Measurements from ENCODE around the gene UGT1A3.

UGT1A3 gene

DNA sequence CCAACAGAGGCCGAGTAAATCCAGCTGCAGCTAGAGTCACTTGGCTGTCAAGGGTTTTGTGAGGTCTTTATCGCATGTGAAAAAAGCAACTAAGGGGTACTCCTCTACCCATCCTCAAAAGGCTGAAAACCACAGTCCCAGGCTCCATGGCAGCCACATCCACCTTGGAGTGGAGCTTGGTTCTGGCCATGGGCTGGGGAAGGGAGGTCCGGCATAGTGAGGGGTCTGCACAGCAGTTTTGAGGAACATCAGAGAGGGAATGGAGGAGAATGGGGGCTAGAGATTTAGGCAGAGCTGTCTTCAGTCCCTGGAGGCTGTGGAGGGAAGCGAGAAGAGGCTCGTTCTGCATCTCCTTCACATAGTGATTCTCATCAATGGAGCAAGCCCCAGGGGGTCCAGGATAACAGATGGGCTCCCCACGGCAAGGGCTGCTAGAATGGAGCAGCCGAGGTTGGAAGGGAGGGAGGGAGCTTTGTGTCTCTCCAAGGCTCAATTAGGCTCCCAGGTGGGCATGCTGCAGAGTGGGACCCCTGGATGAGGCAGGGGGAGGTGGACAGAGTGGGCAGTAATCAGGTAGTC lies 70.3 kb downstream of the UGT1A3 start:
- DNase-seq: peak; percentile 2

DNA sequence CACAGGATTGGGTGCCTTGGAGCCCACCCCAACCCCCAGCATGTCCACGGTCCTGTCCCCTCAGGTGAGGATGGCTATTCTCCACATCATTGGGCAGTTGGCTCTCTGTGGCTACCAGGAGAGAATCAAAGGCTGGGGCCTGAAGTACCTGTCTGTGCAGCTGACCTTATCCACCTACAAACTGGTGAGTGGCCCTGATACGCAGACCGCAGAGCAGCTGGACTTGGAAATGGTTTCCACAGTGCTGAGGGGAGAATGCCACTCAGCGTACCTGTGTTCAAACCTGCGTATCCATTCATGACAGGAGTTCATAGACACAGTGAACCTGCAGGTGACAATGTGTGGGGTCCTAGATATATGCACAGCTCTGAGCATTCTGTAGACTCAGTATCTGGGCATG lies 70.9 kb downstream of the UGT1A3 start:
- no peak for DNase-seq

GRCh38 chr2:233800208-233800607 lies 71.4 kb downstream of the UGT1A3 start:
- DNase-seq: no peak

DNA sequence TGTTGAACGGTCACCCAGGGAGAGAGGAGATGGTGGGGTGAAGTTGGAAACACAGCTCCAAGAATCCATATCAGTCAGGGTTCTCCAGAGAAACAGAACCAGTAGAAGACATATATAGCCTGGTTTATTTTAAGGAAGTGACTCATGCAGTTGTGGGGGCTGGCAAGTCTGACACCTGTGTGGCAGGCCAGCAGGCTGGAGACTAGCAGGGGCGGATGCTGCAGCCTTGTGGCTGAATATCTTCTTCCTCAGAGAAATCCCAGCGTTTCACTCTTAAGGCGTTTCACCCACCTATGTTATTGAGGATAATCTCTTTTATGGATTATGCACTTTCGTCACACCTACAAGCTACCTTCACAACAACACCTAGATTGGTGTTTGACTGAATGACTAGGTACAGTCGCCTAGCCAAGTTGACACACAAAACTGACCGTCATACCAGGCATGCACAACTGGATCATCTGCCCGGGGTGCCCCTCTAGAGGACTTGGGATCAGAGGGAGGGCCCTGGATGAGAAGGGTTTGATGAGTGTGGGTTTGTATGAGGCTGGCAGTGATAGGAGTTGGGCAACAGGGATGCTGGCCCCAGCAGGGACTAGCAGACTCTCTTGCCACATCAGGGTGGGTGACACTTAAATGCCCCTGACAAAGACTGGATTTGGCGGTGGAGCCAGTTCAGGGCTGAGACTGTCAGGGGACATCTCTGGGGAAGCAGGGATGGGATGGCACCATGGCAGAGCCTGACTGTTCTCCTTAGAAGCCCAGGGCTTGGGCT lies 72.7 kb downstream of the UGT1A3 start:
- DNase-seq: no peak

GRCh38 chr2:233802132-233802815 lies 73.4 kb downstream of the UGT1A3 start:
- DNase-seq: no peak

DNA sequence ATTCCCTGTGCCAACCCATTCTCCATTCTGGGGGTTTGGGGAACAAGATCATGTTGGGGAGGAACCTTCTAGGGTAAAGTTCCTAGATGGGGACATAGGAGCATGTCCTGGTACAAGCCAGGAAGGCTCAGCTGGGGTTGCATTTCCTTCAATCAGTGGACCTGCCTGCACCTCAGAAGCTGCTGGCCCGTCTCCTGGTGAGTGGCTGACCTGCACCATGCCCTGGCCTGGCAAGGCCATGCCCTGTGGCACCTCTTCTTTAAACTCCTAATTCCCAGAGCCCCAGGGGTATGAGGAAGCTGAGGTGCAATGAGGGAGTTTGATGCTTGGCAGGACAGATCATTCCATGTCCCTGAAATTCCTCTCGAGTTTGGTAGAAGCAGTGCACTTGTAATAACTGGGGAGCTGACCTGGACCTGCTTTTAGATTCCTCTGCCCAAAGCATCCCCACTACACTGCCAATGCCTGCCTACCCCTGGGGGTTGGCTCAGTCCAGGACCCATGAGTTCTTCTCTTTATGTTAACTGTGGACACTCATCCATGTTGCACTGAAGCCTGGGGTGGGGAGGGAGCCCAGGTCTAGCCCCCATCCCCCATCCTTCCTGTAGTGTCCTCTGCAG lies 74.6 kb downstream of the UGT1A3 start:
- DNase-seq: no peak

DNA sequence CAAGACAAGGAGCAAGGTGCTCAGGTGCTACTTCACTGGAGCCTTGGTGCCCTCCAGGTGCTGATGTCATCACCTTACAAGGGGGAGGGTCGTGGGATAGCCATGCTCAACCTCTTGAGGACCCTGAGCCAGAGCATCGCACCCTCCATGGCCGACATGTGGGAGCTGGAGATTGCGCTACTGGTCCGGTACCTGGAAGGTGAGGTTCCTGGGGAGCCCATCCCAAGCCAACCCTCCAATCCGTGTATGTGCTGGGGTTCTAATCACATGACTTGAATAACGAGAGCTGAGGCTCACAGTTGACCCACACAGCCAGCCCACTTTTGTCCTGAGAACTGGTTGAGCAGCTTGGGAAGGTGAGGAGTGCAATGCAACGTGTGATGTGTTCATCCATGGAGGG lies 75.2 kb downstream of the UGT1A3 start:
- peak; percentile 4 for DNase-seq

- peak; percentile 4 for DNase-seq
Observed at GRCh38 chr2:233807215-233807865, 78.5 kb downstream of the UGT1A3 start.

DNA sequence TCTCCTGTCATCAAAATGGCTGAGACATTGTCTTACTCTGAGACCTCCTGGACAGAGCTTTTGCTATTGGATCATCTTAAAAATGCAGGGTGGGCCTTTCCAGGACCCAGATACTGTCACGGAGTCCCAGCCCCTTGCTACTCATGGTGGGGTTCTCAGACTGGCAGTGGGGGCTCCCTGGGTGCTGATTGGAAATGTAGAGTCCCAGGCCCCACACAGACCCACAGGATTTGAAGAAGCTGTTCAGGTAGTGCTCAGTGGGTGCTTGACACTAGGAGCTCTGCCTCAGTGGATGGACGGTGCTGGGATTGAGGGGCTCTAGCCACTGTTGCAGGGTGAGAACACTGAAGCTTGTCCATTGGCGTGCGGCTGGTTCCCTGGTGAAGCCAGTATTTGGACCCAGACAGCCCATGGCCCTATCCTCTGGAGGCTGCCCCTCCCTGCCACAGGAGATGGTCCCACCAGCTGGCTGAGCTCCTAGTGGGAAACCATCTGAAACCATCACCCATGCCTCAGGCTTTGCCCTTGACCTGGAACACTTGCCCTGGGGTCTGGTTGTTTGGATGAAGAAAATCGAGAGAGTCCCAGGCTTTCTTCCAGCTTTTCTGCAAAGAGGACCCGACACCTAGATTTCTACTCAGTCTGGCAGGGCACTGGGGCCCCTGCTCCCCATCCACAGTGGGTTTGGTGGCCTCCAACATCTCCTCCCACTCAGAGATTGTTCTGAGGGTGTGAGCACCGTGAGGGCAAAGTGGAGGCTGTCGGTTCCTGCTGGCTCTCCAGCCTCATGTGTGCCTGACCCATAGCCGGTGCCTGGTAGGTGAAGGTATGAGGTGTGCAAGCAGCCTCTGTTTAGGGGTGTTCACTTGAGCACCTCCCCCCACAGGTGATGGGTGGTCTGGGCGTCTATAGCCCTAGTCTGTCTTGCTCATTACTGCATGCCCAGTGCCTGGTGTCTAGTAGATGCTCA lies 79.4 kb downstream of the UGT1A3 start:
- peak; percentile 3 for DNase-seq

DNA sequence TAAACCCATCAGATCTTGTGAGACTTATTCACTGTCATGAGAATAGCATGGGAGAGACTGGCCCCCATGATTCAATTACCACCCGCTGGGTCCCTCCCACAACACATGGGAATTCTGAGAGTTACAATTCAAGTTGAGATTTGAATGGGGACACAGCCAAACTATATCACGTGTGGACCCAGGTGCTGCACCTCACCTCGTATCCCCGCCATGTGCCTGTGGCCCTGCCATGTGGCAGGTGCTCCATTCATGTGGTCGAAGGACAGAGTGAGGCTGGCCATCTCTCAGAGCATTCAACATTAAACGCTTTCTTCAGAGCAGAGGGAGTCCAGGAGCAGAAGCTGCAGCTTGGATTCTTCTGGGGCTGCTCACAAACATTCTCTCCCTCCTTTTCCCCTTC lies 81.5 kb downstream of the UGT1A3 start:
- DNase-seq: peak; percentile 6

- DNase-seq: peak; percentile 4
Observed at GRCh38 chr2:233811087-233811486, 82.2 kb downstream of the UGT1A3 start.

GRCh38 chr2:233811732-233812131 lies 82.9 kb downstream of the UGT1A3 start:
- peak; percentile 4 for DNase-seq

DNA sequence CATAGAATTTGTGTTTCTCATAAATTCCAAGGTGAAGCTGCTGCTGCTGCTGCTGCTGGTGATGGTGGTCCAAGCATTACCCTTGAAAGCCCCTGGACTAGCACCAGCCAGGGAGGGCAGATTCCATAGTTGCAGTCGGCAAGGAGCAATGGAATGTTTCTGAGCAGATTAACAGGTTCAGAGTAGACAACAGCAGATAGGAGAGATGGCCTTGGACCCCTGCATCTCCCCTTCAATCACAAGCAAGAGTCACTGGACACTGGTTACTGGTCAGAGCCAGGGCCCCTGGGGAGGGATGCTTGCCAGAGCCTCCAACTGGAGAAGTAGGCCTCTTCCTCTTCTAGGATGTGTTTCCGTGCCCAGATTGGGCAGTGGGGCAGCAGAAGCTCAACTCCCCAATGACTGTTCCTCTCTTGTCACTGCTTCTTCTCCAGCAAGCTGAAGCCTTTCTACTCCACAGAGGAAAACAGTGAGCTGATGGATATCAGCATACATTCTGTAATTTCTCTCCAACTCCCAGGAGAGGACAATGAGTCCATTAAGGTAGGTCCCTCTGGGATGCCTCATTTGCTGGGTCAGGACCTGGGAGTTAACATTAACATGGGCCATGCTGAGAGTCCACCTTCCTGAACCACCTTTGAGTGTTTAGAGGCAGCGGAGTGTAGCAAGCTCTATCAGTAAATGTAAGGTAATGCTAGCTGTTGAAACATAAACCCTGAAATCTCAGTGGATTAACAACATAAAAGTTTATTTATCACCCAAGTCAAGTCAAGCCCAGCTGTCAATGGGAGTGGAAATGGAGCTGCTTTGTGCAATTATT lies 84.6 kb downstream of the UGT1A3 start:
- DNase-seq: no peak

DNA sequence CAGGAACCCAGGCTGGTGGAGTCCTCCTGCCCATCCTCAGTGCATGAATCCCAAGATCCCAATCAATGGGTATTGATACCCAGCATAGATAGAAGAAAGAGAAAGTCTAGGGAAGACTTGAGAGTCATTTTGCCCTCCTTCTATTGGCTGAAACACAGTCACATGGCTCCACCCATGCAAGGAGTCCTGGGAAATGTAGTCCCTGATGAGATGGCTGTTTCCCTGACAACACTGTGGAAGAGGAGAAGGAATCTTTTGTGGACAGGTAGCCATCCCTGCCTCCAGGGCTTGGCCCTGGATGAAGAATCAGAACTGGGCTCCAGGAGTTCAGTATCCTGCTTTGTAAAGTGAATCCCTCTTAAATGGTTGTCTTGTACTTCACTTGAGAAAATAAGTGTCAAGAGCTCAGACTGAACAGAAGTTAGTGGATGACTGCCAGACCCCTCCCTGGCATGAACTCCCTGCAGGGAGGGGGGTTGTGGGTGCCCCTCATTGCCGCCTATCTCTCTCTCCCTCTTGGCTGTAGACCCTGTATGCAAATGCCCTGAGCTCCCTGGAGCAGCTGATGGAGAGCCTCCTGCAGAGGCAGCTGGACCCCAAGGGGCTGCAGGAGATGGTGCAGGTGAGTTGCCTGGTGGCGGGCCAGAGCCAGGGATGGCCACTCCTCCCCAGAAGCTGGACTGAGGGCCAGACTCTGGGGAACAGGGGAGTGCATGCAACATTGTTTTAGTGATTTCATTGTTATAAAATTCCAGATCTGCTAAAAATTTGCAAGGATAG lies 85.4 kb downstream of the UGT1A3 start:
- DNase-seq: no peak

GRCh38 chr2:233815861-233816260 lies 87.0 kb downstream of the UGT1A3 start:
- no peak for DNase-seq

DNA sequence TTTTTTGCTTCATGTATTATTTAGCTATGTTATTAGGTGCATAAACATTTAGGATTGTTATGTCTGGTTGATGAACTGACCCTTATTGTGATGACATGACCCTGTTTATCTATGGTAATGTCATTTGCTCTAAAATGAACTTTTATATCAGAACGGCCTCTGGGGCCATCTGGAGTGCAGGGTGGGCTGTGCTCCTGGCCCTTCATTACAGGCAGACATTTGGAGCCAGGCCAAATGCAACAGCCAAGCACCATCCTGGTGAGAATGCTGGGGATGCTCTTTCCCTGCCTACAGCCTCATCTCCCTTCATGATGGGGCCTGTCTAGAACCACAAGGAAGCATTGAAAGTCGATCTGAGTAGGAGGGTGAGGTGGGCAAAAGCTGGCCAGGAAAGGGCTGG lies 87.5 kb downstream of the UGT1A3 start:
- DNase-seq: no peak

DNA sequence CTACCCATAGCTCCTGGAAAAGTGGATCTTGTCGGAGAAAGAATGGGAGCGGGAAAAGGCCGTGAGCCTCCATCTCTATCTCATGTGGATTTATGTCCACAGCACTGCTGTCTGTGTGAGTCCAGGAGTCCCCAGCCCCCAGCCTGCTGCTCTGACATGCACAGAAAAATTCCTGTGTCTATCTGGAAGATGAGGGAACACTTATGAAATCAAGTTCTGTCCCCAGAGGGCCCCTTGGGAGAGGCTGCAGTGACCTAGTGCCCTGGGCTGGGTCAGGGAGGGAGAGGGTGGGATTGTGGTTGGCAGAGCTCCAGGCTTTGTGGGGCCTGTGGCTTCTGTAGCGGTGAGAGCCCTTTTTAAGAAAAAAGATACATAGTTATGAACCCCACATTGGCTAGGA lies 87.9 kb downstream of the UGT1A3 start:
- no peak for DNase-seq

- no peak for DNase-seq
Observed at GRCh38 chr2:233817361-233817911, 88.6 kb downstream of the UGT1A3 start.

DNA sequence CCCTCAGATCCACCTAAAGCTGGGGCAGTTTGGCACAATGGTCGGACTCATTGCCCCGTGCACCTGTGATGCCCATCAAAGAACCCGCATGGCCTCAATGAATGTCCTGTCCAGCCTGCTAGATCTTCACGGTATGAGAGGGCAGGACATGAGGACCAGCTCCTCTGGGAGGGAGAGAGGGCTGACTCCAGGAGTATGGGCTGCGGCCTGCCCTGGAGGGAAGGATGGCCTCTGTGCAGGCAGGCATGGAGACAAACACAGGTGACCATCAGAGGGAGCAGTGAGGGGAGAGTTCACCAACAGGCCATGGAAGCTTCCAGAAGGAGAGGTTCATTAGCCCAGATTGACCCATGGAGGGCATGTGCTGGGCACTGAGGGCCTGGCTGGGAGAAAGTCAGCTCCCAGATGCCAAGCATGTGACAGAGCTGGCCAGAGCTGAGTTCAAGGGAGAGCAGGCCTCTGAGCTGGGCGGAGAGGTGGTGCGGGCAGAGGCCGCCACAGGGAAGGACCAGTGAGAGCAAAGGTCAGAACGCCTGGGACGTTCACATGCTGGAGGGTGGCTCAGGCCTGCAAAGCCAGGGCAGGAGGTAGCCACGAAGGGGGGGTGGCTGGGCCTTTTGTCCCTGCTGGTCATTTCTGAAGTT lies 89.3 kb downstream of the UGT1A3 start:
- no peak for DNase-seq
